Mesothelial cell of epicardium (in vitro differentiated cells): ENCODE measurements around the gene BAK1. TPM values are rescaled to one million over a fixed set of nuclear protein-coding genes. Genes with fewer than 3 reads are reported as not detected.

Experiments
- DNase-seq, 2 experiments: peaks; one replicate each; pipeline ENCODE4 v3.0.0; 2021; ENCODE audit warnings: low spot score in 2 of 2; ENCODE audit not compliant: unreplicated experiment in 2 of 2
- H3K27ac Mint-ChIP-seq: 2 replicates; pipeline ENCODE4 v1.8.0; 2021; ENCODE audit warnings: mixed read lengths
- H3K27me3 Mint-ChIP-seq: 2 replicates; pipeline ENCODE4 v1.8.0; 2021; ENCODE audit warnings: low read depth, mixed read lengths
- H3K36me3 Mint-ChIP-seq: 2 replicates; pipeline ENCODE4 v1.8.0; 2021; ENCODE audit warnings: mixed read lengths
- H3K4me1 Mint-ChIP-seq: 2 replicates; pipeline ENCODE4 v1.8.0; 2021; ENCODE audit warnings: mixed read lengths
- H3K4me3 Mint-ChIP-seq: 2 replicates; pipeline ENCODE4 v1.8.0; 2021; ENCODE audit warnings: mild to moderate bottlenecking, moderate library complexity, mixed read lengths
- H3K9me3 Mint-ChIP-seq: 2 replicates; pipeline ENCODE4 v1.8.0; 2021; ENCODE audit warnings: mixed read lengths
- CTCF ChIP-seq: fragments of 200-600 bp; sonication (generic); IDR thresholded peaks from one replicate; pipeline ENCODE4 v1.5.0; 2021; ENCODE audit warnings: antibody characterized with exemption; ENCODE audit not compliant: unreplicated experiment
- total RNA-seq: library from RNA; stranded (reverse); gene quantifications from 3 replicates; pipeline ENCODE4 v1.2.1, GENCODE V29; 2021

Gene BAK1
- total RNA-seq, 1 donor from 2014 or later, result 15.0 TPM

GRCh38 chr6:33622456-33623431 is 42.7 kb upstream of the BAK1 start:
- no peak for DNase-seq
- Mint-ChIP-seq H3K27ac (no peak overlapping the region), H3K4me3 (peak overlapping the region; percentile 57), H3K36me3 (no peaks in the 10 kb centered on the region), H3K27me3 (peaks cover 60% of the 10 kb centered on the region), H3K4me1 (peaks cover 15% of the 10 kb centered on the region), H3K9me3 (no peaks in the 10 kb centered on the region)
- TF ChIP-seq CTCF, result no peak

GRCh38 chr6:33621711-33622388 is 41.8 kb upstream of the BAK1 start:
- TF ChIP-seq CTCF, result no peak
- Mint-ChIP-seq H3K27ac (no peak overlapping the region), H3K9me3 (no peaks in the 10 kb centered on the region), H3K4me3 (peak overlapping the region; percentile 57), H3K27me3 (peaks cover 60% of the 10 kb centered on the region), H3K36me3 (no peaks in the 10 kb centered on the region), H3K4me1 (peaks cover 15% of the 10 kb centered on the region)
- peak in 1 of 2 experiments; percentile 47 for DNase-seq

GRCh38 chr6:33620856-33621710 is 41.0 kb upstream of the BAK1 start, which contains the start of gene ITPR3:
Gene ITPR3 (plus strand): TSS chr6:33621322. CDS start chr6:33621603, 281 bp downstream.
- Mint-ChIP-seq H3K4me3 (peak within 1 kb of the TSS; percentile 85), H3K36me3 (no peaks in the 10 kb centered on the region), H3K4me1 (peaks cover 15% of the 10 kb centered on the region), H3K9me3 (no peaks in the 10 kb centered on the region), H3K27ac (no peak within 1 kb of the TSS), H3K27me3 (peaks cover 60% of the 10 kb centered on the region)
- peak in 1 of 2 experiments; percentile 49 for DNase-seq
- TF ChIP-seq CTCF, result no peak

GRCh38 chr6:33620158-33620855 is 40.2 kb upstream of the BAK1 start:
- H3K4me3 Mint-ChIP-seq, result peak overlapping the region; percentile 85
- no peaks in the 10 kb centered on the region for H3K36me3 Mint-ChIP-seq
- no peak for TF ChIP-seq CTCF
- H3K27ac Mint-ChIP-seq, result no peak overlapping the region
- no peaks in the 10 kb centered on the region for H3K9me3 Mint-ChIP-seq
- H3K27me3 Mint-ChIP-seq, result peaks cover 60% of the 10 kb centered on the region
- DNase-seq, result peak in 1 of 2 experiments; percentile 48
- peaks cover 15% of the 10 kb centered on the region for H3K4me1 Mint-ChIP-seq
